Measurements from ENCODE around the gene NAT14. TPM values are rescaled to one million over a fixed set of nuclear protein-coding genes. Genes with fewer than 3 reads are reported as not detected.

NAT14 gene
- total RNA-seq, 1 donor from 2014 or later = 81.1 TPM

- Mint-ChIP-seq H3K4me1 (no peaks in the 10 kb centered on the region), H3K27ac (ENCODE audit: unreplicated experiment) (no peak overlapping the region), H3K9me3 (no peaks in the 10 kb centered on the region), H3K27me3 (ENCODE audit: low read depth) (peaks cover 5% of the 10 kb centered on the region), H3K4me3 (no peak overlapping the region), H3K36me3 (ENCODE audit: low read depth) (no peaks in the 10 kb centered on the region)
- DNase-seq (ENCODE audit: low read depth, low spot score) = no peak
- TF ChIP-seq CTCF (conservative IDR thresholded peaks at IDR 0.05) = no peak
Measured at GRCh38 chr19:55519451-55520311, 34.7 kb downstream of the NAT14 start.

- H3K9me3 Mint-ChIP-seq = no peaks in the 10 kb centered on the region
- peaks cover 7% of the 10 kb centered on the region for H3K27me3 Mint-ChIP-seq (ENCODE audit: low read depth)
- no peaks in the 10 kb centered on the region for H3K4me1 Mint-ChIP-seq
- no peak overlapping the region for H3K4me3 Mint-ChIP-seq
- TF ChIP-seq CTCF (conservative IDR thresholded peaks at IDR 0.05) = no peak
- no peak overlapping the region for H3K27ac Mint-ChIP-seq (ENCODE audit: unreplicated experiment)
- DNase-seq (ENCODE audit: low read depth, low spot score) = no peak
- H3K36me3 Mint-ChIP-seq (ENCODE audit: low read depth) = no peaks in the 10 kb centered on the region
Measured at GRCh38 chr19:55520691-55521292, 35.8 kb downstream of the NAT14 start.

GRCh38 chr19:55525289-55526101 lies 40.5 kb downstream of the NAT14 start:
- no peak for DNase-seq (ENCODE audit: low read depth, low spot score)
- Mint-ChIP-seq H3K27me3 (ENCODE audit: low read depth) (peaks cover 7% of the 10 kb centered on the region), H3K4me3 (no peak overlapping the region), H3K27ac (ENCODE audit: unreplicated experiment) (no peak overlapping the region), H3K36me3 (ENCODE audit: low read depth) (no peaks in the 10 kb centered on the region), H3K4me1 (no peaks in the 10 kb centered on the region), H3K9me3 (no peaks in the 10 kb centered on the region)
- TF ChIP-seq CTCF (conservative IDR thresholded peaks at IDR 0.05) = no peak

- no peak overlapping the region for H3K27ac Mint-ChIP-seq (ENCODE audit: unreplicated experiment)
- no peak for DNase-seq (ENCODE audit: low read depth, low spot score)
- H3K27me3 Mint-ChIP-seq (ENCODE audit: low read depth) = peaks cover 7% of the 10 kb centered on the region
- no peaks in the 10 kb centered on the region for H3K36me3 Mint-ChIP-seq (ENCODE audit: low read depth)
- H3K9me3 Mint-ChIP-seq = no peaks in the 10 kb centered on the region
- H3K4me1 Mint-ChIP-seq = no peaks in the 10 kb centered on the region
- H3K4me3 Mint-ChIP-seq = no peak overlapping the region
- TF ChIP-seq CTCF (conservative IDR thresholded peaks at IDR 0.05) = no peak
Measured at GRCh38 chr19:55526216-55527196, 41.5 kb downstream of the NAT14 start.

All from neural crest cell (in vitro differentiated cells).